HepG2 (cell line): ENCODE results near the gene HOXA5. TPM values are rescaled to one million over a fixed set of nuclear protein-coding genes. Genes with fewer than 3 reads are reported as not detected.

Source experiments
- ATAC-seq: fragments of 200-7000 bp; cut with Tn5 transposase; 3 replicates; pipeline ENCODE4 v1.9.1; 2020; ENCODE audit warnings: mild to moderate bottlenecking, moderate library complexity
- BruUV-seq: library from RNA; stranded (reverse); fragments of 400-500 nt; replicated peaks from 2 replicates; lab custom pipeline; 2021; lab: Mats Ljungman, UMichigan
- CTCF ChIA-PET: fragments of 300-600 bp; formaldehyde crosslinking; extraction: SDS; loops from one replicate; lab custom pipeline; 2021; ENCODE audit warnings: low total read pairs, inconsistent platforms, low intra/inter-chr PET ratio; lab: Yijun Ruan, JAX
- POLR2A ChIA-PET: fragments of 350-600 bp; sonication (Branson Sonifier 250); formaldehyde crosslinking; loops from one replicate; lab custom pipeline; 2020; ENCODE audit warnings: antibody characterized with exemption, inconsistent platforms; lab: Yijun Ruan, JAX
- DNase-seq: peaks from one replicate; pipeline ENCODE4 v3.0.0-alpha.2; 2015; ENCODE audit warnings: low spot score
- FAIRE-seq: peaks from 3 replicates; lab custom pipeline; 2011; peaks lifted over from hg19 to GRCh38; lab: Jason Lieb, UNC
- H2AFZ ChIP-seq: one replicate; pipeline ENCODE4 v1.6.1; 2011; ENCODE audit warnings: low read length, inconsistent platforms
- H3K27ac ChIP-seq: fragments of 300-600 bp; 3 replicates; pipeline ENCODE4 v1.8.0; 2011; ENCODE audit warnings: mixed run types, mild to moderate bottlenecking, mixed read lengths, low read length, inconsistent platforms; ENCODE audit not compliant: insufficient read depth; ENCODE audit errors: extremely low read length
- H3K27me3 ChIP-seq, 2 experiments: fragments of 200-600 bp in 1 of 2; 2 replicates in 1 of 2; 3 replicates in 1 of 2; pipeline versions ENCODE4 v1.6.0 to v1.8.0; 2011; ENCODE audit warnings: low read length in 2 of 2, mild to moderate bottlenecking in 2 of 2, moderate library complexity in 2 of 2, inconsistent platforms in 1 of 2; ENCODE audit not compliant: insufficient read depth in 2 of 2, control insufficient read depth in 1 of 2
- H3K36me3 ChIP-seq, 2 experiments: fragments of 200-600 bp in 1 of 2; replicated peaks in 1 of 2; 2 replicates in 1 of 2; 3 replicates in 1 of 2; pipeline versions ENCODE4 v1.5.1 to v1.8.0; 2011; ENCODE audit warnings: low read length in 2 of 2, inconsistent platforms in 1 of 2; ENCODE audit not compliant: insufficient read depth in 2 of 2, control insufficient read depth in 1 of 2
- H3K4me1 ChIP-seq: 2 replicates; pipeline ENCODE4 v1.5.1; 2012; ENCODE audit warnings: low read length, inconsistent platforms; ENCODE audit not compliant: insufficient read depth
- H3K4me2 ChIP-seq: 2 replicates; pipeline ENCODE4 v1.6.0; 2011; ENCODE audit warnings: low read depth, low read length, inconsistent platforms
- H3K4me3 ChIP-seq, 3 experiments: fragments of 200-600 bp in 1 of 3; sonication (generic), shearing (Covaris generic) in 1 of 3; replicated peaks in 1 of 3; 2 replicates each; pipeline ENCODE4 v1.5.1; 2011 to 2016; ENCODE audit warnings: low read length in 3 of 3, inconsistent platforms in 2 of 3, low read depth in 2 of 3, mild to moderate bottlenecking in 2 of 3, control low read depth in 1 of 3, mixed read lengths in 1 of 3; ENCODE audit not compliant: insufficient read depth in 1 of 3
- H3K79me2 ChIP-seq: one replicate; pipeline ENCODE4 v1.6.1; 2011; ENCODE audit warnings: low read length, inconsistent platforms; ENCODE audit not compliant: insufficient read depth
- H3K9ac ChIP-seq: 2 replicates; pipeline ENCODE4 v1.6.0; 2011; ENCODE audit warnings: mild to moderate bottlenecking, low read depth, low read length, inconsistent platforms; ENCODE audit not compliant: insufficient read depth
- H3K9me3 ChIP-seq: 2 replicates; pipeline ENCODE4 v1.5.1; 2012; ENCODE audit warnings: mild to moderate bottlenecking, low read length
- H4K20me1 ChIP-seq: 2 replicates; pipeline ENCODE4 v1.6.0; 2011; ENCODE audit warnings: inconsistent platforms, mild to moderate bottlenecking, low read length, moderate library complexity; ENCODE audit not compliant: insufficient read depth
- E2F1 ChIP-seq: sonication (generic); formaldehyde crosslinking; IDR thresholded peaks from 2 replicates; pipeline ENCODE4 v1.5.0; 2020; ENCODE audit warnings: missing genetic modification reagents
- IKZF4 ChIP-seq: sonication (generic); formaldehyde crosslinking; IDR thresholded peaks from 2 replicates; pipeline ENCODE4 v1.5.1; 2020; ENCODE audit warnings: borderline replicate concordance, mild to moderate bottlenecking, low read depth, missing genetic modification reagents; ENCODE audit errors: not compliant biosample characterization
- ZFYVE20 ChIP-seq: sonication (generic); formaldehyde crosslinking; IDR thresholded peaks from 2 replicates; pipeline ENCODE4 v1.8.0; 2023; ENCODE audit warnings: low read depth, mild to moderate bottlenecking, moderate library complexity, missing genetic modification reagents, borderline replicate concordance
- ZNF329 ChIP-seq: sonication (generic); formaldehyde crosslinking; IDR thresholded peaks from 2 replicates; pipeline ENCODE4 v1.9.0; 2021; ENCODE audit warnings: low read depth, mild to moderate bottlenecking, missing genetic modification reagents
- ZNF605 ChIP-seq: sonication (generic); formaldehyde crosslinking; IDR thresholded peaks from 2 replicates; pipeline ENCODE4 v1.8.0; 2022; ENCODE audit warnings: mild to moderate bottlenecking, missing genetic modification reagents
- ZNF770 ChIP-seq: sonication (generic); formaldehyde crosslinking; IDR thresholded peaks from 2 replicates; pipeline ENCODE4 v1.5.0; 2020; ENCODE audit warnings: mild to moderate bottlenecking, missing genetic modification reagents
- ZNF773 ChIP-seq: sonication (generic); formaldehyde crosslinking; IDR thresholded peaks from 2 replicates; pipeline ENCODE4 v1.4.0; 2020; ENCODE audit warnings: missing genetic modification reagents, borderline replicate concordance
- WGBS: methylation state at CpG from one replicate; pipeline ENCODE4 v1.1.6; 2017; ENCODE audit warnings: low lambda C conversion rate; 5-methylcytosine and 5-hydroxymethylcytosine counted together
- in situ Hi-C: cut with HindIII; loops from 2 replicates; pipeline ENCODE4 v1.10.0; 2017; ENCODE audit warnings: low pct_unique_long_range_greater_than_20kb; ENCODE audit not compliant: extremely low pct_ligation_motif_present
- intact Hi-C: fragments of 100-400 bp; cut with micrococcal nuclease; formaldehyde crosslinking; loops from one replicate; pipeline ENCODE4 v1.10.0; 2022; ENCODE audit not compliant: unreplicated experiment
- polyA plus RNA-seq, 8 experiments: library from polyadenylated mRNA; depleted of rRNA in 3 of 8; stranded (reverse) in 7 of 8; unstranded in 1 of 8; fragments of >200 nt; fragmentation: Illumina TruSeq in 4 of 8; extraction: Trizol in 4 of 8; gene quantifications; 2 replicates each; pipeline versions ENCODE4 v1.2.1 to v1.2.3, GENCODE V29; 2011 to 2016; ENCODE audit warnings: low read depth in 4 of 8, missing spikeins in 1 of 8, mixed read lengths in 1 of 8; ENCODE audit not compliant: insufficient read depth in 1 of 8
- total RNA-seq, 5 experiments: library from RNA; depleted of rRNA; stranded (reverse); fragments of >200 nt; fragmentation: Illumina TruSeq; extraction: Trizol; gene quantifications; 2 replicates each; pipeline ENCODE4 v1.2.3, GENCODE V29; 2016; ENCODE audit warnings: low read depth in 1 of 5
- TF ChIP-seq, protein P1 (sequence below): sonication (generic); formaldehyde crosslinking; IDR thresholded peaks from 2 replicates; pipeline ENCODE4 v1.4.0; 2020; ENCODE audit warnings: missing genetic modification reagents

The HOXA5 gene
- total and polyA plus RNA-seq, 2 of the 13 experiments (the other 11 are each of a cell fraction or from before 2014, with no cell fraction given), result 3.2 to 3.6 TPM

- TF ChIP-seq ZNF770 (CRISPR knock-in tag) (no peak), ZNF773 (CRISPR knock-in tag) (no peak), ZFYVE20 (CRISPR knock-in tag) (no peak), E2F1 (no peak), IKZF4 (CRISPR knock-in tag) (no peak)
Measured at GRCh38 chr7:27177795-27178320, 34.4 kb upstream of the HOXA5 start (continued).

GRCh38 chr7:27176962-27177794, 33.7 kb upstream of the HOXA5 start:
- no peaks in the 10 kb centered on the region for H3K36me3 ChIP-seq
- intact Hi-C loops, result no loop called here
- 28% methylated on average over 10 of the region's 22 CpGs for WGBS
- H3K4me3 ChIP-seq, result no peak overlapping the region
- peaks cover 6 to 77% of the 10 kb centered on the region in 2 experiments for H3K27me3 ChIP-seq
- no peaks in the 10 kb centered on the region for H4K20me1 ChIP-seq
- no peak overlapping the region for H3K27ac ChIP-seq
- peaks cover 20% of the 10 kb centered on the region for H3K4me1 ChIP-seq
- POLR2A ChIA-PET, result no interaction called here
- H3K9me3 ChIP-seq, result no peaks in the 10 kb centered on the region
- no peak for FAIRE-seq
- no peak for DNase-seq
- in situ Hi-C loops, result no loop called here
- no TSS peak for BruUV-seq
- CTCF ChIA-PET, result no interaction called here
- H2AFZ ChIP-seq, result no peak overlapping the region
- no peak for ATAC-seq
- TF ChIP-seq ZNF329 (CRISPR knock-in tag) (no peak), ZNF605 (CRISPR knock-in tag) (no peak)
- TF ChIP-seq, protein P1, sequence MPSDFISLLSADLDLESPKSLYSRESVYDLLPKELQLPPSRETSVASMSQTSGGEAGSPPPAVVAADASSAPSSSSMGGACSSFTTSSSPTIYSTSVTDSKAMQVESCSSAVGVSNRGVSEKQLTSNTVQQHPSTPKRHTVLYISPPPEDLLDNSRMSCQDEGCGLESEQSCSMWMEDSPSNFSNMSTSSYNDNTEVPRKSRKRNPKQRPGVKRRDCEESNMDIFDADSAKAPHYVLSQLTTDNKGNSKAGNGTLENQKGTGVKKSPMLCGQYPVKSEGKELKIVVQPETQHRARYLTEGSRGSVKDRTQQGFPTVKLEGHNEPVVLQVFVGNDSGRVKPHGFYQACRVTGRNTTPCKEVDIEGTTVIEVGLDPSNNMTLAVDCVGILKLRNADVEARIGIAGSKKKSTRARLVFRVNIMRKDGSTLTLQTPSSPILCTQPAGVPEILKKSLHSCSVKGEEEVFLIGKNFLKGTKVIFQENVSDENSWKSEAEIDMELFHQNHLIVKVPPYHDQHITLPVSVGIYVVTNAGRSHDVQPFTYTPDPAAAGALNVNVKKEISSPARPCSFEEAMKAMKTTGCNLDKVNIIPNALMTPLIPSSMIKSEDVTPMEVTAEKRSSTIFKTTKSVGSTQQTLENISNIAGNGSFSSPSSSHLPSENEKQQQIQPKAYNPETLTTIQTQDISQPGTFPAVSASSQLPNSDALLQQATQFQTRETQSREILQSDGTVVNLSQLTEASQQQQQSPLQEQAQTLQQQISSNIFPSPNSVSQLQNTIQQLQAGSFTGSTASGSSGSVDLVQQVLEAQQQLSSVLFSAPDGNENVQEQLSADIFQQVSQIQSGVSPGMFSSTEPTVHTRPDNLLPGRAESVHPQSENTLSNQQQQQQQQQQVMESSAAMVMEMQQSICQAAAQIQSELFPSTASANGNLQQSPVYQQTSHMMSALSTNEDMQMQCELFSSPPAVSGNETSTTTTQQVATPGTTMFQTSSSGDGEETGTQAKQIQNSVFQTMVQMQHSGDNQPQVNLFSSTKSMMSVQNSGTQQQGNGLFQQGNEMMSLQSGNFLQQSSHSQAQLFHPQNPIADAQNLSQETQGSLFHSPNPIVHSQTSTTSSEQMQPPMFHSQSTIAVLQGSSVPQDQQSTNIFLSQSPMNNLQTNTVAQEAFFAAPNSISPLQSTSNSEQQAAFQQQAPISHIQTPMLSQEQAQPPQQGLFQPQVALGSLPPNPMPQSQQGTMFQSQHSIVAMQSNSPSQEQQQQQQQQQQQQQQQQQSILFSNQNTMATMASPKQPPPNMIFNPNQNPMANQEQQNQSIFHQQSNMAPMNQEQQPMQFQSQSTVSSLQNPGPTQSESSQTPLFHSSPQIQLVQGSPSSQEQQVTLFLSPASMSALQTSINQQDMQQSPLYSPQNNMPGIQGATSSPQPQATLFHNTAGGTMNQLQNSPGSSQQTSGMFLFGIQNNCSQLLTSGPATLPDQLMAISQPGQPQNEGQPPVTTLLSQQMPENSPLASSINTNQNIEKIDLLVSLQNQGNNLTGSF, result no peak
- no peak overlapping the region for H3K4me2 ChIP-seq
- H3K79me2 ChIP-seq, result no peaks in the 10 kb centered on the region
- H3K9ac ChIP-seq, result no peak overlapping the region
